GM15510 (cell line): ENCODE results near the gene CYTH2.

Source experiments
- POLR2A ChIP-seq: IDR thresholded peaks from 3 replicates; pipeline ENCODE4 v1.6.1; 2011; ENCODE audit warnings: borderline replicate concordance; ENCODE audit not compliant: insufficient read length; ENCODE audit errors: extremely low read depth

Gene CYTH2

GRCh38 chr19:48495396-48495795, 26.2 kb downstream of the CYTH2 start:
- TF ChIP-seq POLR2A: no peak

DNA sequence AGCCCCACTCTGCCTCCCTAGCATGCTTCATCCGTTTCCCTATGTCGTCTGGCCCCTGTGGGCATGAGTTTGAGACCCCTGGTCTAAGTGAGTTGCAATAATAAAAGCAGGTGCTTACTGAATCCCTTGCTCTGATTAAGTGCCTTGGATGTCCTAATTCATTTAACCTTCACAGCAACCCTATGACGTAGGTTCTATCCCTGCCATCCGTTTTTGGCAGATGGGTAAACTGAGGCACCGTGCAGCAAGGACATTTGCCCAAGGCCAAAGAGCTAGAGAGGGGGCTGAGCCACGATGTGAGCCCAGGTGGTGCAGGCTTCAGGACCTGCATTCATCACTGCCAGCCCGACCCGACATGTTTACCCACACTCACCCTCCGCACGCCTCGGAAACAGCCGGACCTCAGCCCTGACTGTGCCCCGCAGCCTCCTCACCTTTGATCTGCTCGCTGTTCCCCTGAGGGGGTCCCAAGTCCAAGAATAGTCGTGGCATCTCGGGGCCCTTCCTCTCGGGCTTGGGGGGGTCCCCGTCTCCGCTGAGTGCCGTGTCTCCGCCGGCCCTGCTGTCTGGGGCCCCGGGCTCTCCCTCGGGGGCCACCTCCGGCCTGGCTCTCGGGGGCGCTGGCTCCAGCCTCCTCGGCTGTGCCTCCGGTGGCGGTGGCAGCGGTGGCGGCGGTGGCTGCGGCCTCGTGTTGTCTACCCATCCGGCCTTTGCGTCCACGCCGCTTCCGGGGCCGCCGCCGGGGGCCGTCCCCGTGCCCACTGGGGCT, 28.0 kb downstream of the CYTH2 start:
- no peak for TF ChIP-seq POLR2A

- TF ChIP-seq POLR2A: no peak
Observed at GRCh38 chr19:48497728-48498594, 28.8 kb downstream of the CYTH2 start.

- no peak for TF ChIP-seq POLR2A
Observed at GRCh38 chr19:48498595-48499311, 29.6 kb downstream of the CYTH2 start.

DNA sequence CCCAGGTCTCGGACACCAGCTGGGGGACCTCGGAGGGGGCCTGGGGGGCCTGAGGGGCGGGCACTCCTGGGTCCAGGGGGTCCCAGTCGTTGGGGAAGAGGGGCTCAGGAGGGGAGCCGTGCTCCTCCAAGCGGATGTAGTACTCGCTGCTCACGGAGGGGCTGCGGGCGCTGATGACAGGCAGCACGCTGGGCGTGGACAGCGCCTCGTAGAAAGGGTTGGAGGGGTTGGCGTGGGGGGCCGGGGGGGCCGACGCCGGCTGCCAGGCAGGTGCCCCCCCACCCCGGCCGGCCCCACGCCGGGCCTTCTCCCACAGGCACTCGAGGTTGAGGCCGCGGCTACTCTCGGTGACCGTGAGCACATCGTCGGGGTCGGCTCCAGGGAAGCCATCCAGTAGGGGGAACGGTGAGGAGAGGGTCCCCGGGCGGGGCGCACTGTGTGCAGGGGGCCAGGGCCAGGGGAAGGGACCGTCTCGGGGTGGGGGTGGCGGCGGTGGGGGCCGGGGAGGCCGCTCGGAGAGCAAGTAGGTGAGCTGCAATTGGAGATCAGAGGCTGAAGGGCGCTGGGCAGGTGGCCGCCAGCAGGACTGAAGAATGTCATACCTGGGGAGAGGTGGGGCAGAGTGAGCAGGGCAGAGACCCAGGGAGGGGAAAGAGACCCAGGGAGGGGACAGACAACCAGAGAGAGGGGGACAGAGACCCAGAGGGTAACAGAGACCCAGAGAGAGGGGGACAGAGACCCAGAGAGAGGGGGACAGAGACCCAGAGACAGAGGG, 30.3 kb downstream of the CYTH2 start:
- no peak for TF ChIP-seq POLR2A

DNA sequence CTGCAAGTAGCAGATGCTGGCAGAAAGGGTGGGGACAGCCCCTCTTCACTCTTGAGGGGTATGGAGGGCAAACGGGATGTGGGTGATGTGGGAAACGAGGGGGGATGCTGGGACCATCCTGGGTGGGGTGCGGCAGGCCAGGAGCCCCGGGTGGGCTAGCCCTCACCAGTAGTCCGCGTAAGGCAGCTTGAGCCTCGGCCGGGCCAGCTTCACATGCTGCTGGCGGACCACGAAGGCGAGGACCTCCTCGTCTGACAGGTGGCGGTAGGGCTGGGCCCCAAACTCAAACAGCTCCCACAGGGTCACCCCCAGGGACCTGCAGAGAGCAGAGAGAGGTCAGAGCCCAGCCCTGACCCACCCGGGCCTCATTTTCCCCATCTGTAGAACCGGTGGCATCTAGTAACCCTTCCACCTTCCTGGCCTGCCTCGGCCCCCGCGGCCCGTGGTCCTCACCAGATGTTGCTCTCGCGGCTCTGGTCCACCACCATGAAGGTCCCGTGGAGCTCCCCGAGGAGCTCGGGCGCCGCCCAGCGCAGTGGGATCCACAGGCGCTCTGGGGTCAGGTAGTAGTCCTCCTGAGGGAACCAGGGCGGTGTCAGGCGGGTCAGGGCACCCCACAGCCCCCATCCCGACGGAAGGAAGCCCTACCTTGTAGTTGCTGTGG, 31.8 kb downstream of the CYTH2 start:
- TF ChIP-seq POLR2A: no peak

- no peak for TF ChIP-seq POLR2A
Observed at GRCh38 chr19:48501494-48502349, 32.6 kb downstream of the CYTH2 start.

DNA sequence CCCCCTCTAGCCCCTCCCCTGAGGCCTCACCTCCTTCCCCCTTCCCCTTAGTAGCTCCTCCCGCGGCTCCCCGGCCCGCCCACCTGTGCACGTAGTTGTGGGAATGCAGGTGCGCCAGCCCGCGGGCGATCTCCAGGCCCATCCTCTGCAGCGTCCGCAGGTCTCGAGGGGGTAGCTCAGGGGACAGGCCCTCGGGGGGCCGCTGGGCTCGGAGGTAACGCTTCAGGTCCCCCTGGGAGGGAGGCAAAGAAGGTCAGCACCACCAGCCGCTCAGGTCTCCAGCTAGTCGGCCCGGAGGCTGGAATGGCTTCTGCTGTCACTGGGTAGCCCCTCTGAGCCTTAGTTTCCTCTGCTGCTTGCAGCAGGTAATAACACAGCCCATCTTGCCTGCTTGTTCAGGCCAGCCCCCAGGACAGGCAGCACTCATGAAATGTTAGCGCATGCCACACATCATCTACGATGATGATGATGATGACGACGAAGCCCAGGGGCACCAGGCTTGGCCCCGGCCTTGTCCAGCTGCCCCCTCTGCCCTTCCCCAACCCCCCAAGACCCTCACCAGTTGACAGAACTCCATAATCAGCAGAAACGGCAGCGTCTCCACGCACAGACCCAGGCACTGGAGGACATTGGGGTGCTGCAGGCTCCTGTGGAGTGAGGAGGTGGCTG, 33.3 kb downstream of the CYTH2 start:
- no peak for TF ChIP-seq POLR2A

- no peak for TF ChIP-seq POLR2A
Observed at GRCh38 chr19:48506138-48506733, 37.1 kb downstream of the CYTH2 start.

DNA sequence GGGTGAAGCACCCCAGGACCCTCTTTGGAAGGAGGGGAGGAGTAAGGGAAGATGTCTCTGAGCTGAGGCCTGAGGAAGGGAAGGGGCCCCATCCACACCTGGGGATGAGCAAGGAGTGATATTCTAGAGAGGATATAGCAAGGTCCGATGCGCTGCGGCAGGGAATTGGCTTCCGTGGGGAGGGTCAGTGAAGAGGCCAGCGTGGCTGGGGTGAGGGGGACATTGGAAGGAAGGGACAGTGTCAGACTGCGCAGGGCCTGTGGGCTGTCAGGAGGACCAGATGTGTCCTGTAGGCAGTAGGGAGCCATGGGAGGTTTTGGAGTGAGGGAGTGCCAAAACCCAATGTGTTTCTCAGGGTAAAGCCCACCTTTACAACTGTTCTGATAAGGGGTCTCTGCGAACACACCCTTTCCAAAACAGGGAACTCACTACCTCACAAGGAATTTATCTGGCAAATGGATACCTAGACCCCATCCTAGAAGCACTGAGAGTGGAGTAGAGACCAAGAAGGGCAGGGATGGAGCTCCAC, 38.8 kb downstream of the CYTH2 start:
- no peak for TF ChIP-seq POLR2A

DNA sequence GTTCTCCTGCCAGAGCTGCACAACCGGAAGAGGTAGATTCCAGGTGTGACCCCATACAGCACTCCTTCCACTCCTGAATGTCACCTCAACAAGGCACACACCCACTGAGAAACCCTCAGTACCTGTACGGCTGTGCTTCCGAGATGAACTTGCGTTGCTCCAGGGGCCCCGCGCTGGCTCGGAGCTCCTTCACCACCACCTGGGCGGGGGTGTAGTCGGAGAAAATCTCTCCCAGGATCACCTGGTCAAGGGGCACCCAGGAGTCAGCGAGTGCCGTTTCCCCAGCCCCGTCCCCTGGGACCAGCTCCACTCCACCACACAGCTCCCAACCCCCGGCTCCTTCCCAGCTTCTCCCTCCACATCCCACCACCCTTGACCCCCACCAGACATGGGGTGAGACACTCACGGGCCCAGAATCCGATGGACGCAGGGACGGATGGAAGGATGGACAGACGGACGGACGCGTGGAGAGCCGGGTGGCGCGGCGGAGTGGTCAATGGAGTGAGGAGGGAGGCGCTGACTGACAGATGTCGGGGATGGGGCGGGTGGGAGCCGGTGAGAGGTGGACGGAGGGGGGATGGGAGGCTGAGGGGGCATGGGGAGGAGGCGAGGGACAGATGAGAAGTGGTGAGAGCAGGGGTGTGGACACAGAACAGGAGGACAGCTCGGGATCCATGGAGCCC, 39.7 kb downstream of the CYTH2 start:
- no peak for TF ChIP-seq POLR2A
